Right lobe of liver (tissue), 4 donors: Measurements from ENCODE around the gene ACVR1.

Experiments used
- POLR2A ChIP-seq: fragments of 450-650 bp; IDR thresholded peaks from one replicate; pipeline ENCODE4 v1.6.1; 2017; ENCODE audit warnings: antibody characterized with exemption, mild to moderate bottlenecking
- TF ChIP-seq, protein P1 (sequence below), 4 donors: fragments of 200-600 bp in 3 of 4; fragments of 450-650 bp in 1 of 4; IDR thresholded peaks; one replicate each; pipeline versions ENCODE4 v1.5.1 to v1.8.0; 2016 to 2022; ENCODE audit warnings: antibody characterized with exemption in 4 of 4, mild to moderate bottlenecking in 2 of 4
- donor health status: DM: no; HTN: no; CAD: no.
- donor health status: DM: no; HTN: no; CAD: no.
- donor health status: DM: no; HTN: yes; CAD: no.

DNA sequence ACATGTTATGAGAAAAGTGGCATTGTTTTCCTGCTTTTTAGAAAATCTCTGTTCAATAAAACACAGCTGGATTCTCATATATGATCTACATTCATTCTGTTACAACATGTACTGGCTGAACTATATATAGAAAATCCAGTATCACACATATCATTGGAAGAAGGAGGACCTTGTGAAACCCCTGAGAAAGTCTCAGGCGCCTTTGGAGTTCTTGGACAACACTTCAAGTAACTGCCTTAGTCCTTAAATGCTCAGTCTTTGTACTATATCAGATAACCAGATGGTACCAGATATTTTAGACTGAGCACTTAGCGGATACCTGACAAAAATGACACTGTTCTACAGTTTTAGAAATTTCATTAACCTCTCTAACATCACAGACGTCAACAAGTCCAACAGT lies 72.2 kb downstream of the ACVR1 start:
- TF ChIP-seq POLR2A = no peak
- TF ChIP-seq, protein P1, sequence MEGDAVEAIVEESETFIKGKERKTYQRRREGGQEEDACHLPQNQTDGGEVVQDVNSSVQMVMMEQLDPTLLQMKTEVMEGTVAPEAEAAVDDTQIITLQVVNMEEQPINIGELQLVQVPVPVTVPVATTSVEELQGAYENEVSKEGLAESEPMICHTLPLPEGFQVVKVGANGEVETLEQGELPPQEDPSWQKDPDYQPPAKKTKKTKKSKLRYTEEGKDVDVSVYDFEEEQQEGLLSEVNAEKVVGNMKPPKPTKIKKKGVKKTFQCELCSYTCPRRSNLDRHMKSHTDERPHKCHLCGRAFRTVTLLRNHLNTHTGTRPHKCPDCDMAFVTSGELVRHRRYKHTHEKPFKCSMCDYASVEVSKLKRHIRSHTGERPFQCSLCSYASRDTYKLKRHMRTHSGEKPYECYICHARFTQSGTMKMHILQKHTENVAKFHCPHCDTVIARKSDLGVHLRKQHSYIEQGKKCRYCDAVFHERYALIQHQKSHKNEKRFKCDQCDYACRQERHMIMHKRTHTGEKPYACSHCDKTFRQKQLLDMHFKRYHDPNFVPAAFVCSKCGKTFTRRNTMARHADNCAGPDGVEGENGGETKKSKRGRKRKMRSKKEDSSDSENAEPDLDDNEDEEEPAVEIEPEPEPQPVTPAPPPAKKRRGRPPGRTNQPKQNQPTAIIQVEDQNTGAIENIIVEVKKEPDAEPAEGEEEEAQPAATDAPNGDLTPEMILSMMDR (IDR thresholded peaks at IDR 0.05) = no peak
